WTC11 (cell line): Measurements from ENCODE around the gene INPP5A. TPM values are rescaled to one million over a fixed set of nuclear protein-coding genes. Genes with fewer than 3 reads are reported as not detected.

Experiments
- ATAC-seq: fragments of 200-7000 bp; cut with Tn5 transposase; 2 replicates; pipeline ENCODE4 v1.10.0; 2021; ENCODE audit warnings: mild to moderate bottlenecking, moderate library complexity
- CTCF ChIA-PET: fragments of 300-600 bp; sonication (Branson Sonifier 250); formaldehyde crosslinking; loops from one replicate; lab custom pipeline; 2021; ENCODE audit warnings: antibody characterized with exemption; lab: Charles Lee
- POLR2A ChIA-PET: fragments of 350-600 bp; sonication (Branson Sonifier 250); formaldehyde crosslinking; loops from one replicate; lab custom pipeline; 2021; ENCODE audit warnings: antibody characterized with exemption; lab: Charles Lee
- DNase-seq: peaks from one replicate; pipeline ENCODE4 v3.0.0; 2021; ENCODE audit warnings: low spot score
- H3K27ac Mint-ChIP-seq: 2 replicates; pipeline ENCODE4 v1.8.0; 2021; ENCODE audit warnings: mixed read lengths
- H3K27me3 Mint-ChIP-seq: 2 replicates; pipeline ENCODE4 v1.8.0; 2021; ENCODE audit warnings: low read depth, mild to moderate bottlenecking, moderate library complexity, mixed read lengths
- H3K36me3 Mint-ChIP-seq: 2 replicates; pipeline ENCODE4 v1.8.0; 2021; ENCODE audit warnings: mixed read lengths
- H3K4me1 Mint-ChIP-seq: 2 replicates; pipeline ENCODE4 v1.8.0; 2022; ENCODE audit warnings: mixed read lengths
- H3K4me3 Mint-ChIP-seq: 2 replicates; pipeline ENCODE4 v1.8.0; 2021; ENCODE audit warnings: mild to moderate bottlenecking, moderate library complexity, mixed read lengths
- H3K9me3 Mint-ChIP-seq: 2 replicates; pipeline ENCODE4 v1.8.0; 2021; ENCODE audit warnings: mixed read lengths
- AR ChIP-seq: fragments of 250-450 bp; sonication (Bioruptor Pico); IDR thresholded peaks from 2 replicates; pipeline ENCODE4 v1.9.0; 2021; ENCODE audit warnings: mild to moderate bottlenecking
- CDX4 ChIP-seq: fragments of 250-450 bp; sonication (Bioruptor Pico); IDR thresholded peaks from 2 replicates; pipeline ENCODE4 v1.9.0; 2021; ENCODE audit warnings: moderate library complexity, mild to moderate bottlenecking, inconsistent platforms, borderline replicate concordance
- ETV6 ChIP-seq: sonication (generic); formaldehyde crosslinking; IDR thresholded peaks from 2 replicates; pipeline ENCODE4 v1.8.1; 2022; ENCODE audit warnings: mild to moderate bottlenecking, missing genetic modification reagents
- FOXJ3 ChIP-seq: sonication (generic); formaldehyde crosslinking; IDR thresholded peaks from 2 replicates; pipeline ENCODE4 v1.9.0; 2021; ENCODE audit warnings: missing genetic modification reagents, mild to moderate bottlenecking, borderline replicate concordance
- FOXK1 ChIP-seq: sonication (generic); formaldehyde crosslinking; IDR thresholded peaks from 2 replicates; pipeline ENCODE4 v1.8.0; 2022; ENCODE audit warnings: mild to moderate bottlenecking, moderate library complexity, missing genetic modification reagents
- KAT7 ChIP-seq: sonication (generic); formaldehyde crosslinking; IDR thresholded peaks from 2 replicates; pipeline ENCODE4 v1.8.1; 2023; ENCODE audit warnings: missing genetic modification reagents, mild to moderate bottlenecking, borderline replicate concordance
- MAX ChIP-seq: sonication (generic); formaldehyde crosslinking; IDR thresholded peaks from 2 replicates; pipeline ENCODE4 v1.8.0; 2022; ENCODE audit warnings: mild to moderate bottlenecking, missing genetic modification reagents
- NFYB ChIP-seq: sonication (generic); formaldehyde crosslinking; conservative IDR thresholded peaks from 2 replicates; pipeline ENCODE4 v1.8.0; 2022; ENCODE audit warnings: low read depth, missing genetic modification reagents
- NR3C1 ChIP-seq: sonication (generic); formaldehyde crosslinking; conservative IDR thresholded peaks from 2 replicates; pipeline ENCODE4 v1.8.1; 2023; ENCODE audit warnings: low read depth, mild to moderate bottlenecking, missing genetic modification reagents
- SOX15 ChIP-seq: fragments of 250-450 bp; sonication (Bioruptor Pico); IDR thresholded peaks from 2 replicates; pipeline ENCODE4 v1.9.0; 2021; ENCODE audit warnings: mild to moderate bottlenecking
- ZBTB21 ChIP-seq: sonication (generic); formaldehyde crosslinking; IDR thresholded peaks from 2 replicates; pipeline ENCODE4 v1.8.1; 2023; ENCODE audit warnings: mild to moderate bottlenecking, missing genetic modification reagents, borderline replicate concordance
- ZNF219 ChIP-seq: sonication (generic); formaldehyde crosslinking; IDR thresholded peaks from 2 replicates; pipeline ENCODE4 v1.8.0; 2023; ENCODE audit warnings: missing genetic modification reagents, mild to moderate bottlenecking, borderline replicate concordance
- ZNF232 ChIP-seq: sonication (generic); formaldehyde crosslinking; IDR thresholded peaks from 2 replicates; pipeline ENCODE4 v1.8.0; 2022; ENCODE audit warnings: mild to moderate bottlenecking, missing genetic modification reagents
- ZNF532 ChIP-seq: fragments of 250-450 bp; sonication (Bioruptor Pico); IDR thresholded peaks from 2 replicates; pipeline ENCODE4 v1.9.0; 2021; ENCODE audit warnings: mild to moderate bottlenecking, borderline replicate concordance
- ZSCAN18 ChIP-seq: fragments of 250-450 bp; sonication (Bioruptor Pico); IDR thresholded peaks from 2 replicates; pipeline ENCODE4 v2.1.2; 2022; ENCODE audit warnings: mild to moderate bottlenecking, moderate library complexity
- total RNA-seq: library from RNA; stranded (reverse); gene quantifications from 3 replicates; pipeline ENCODE4 v1.2.3, GENCODE V29; 2021

Gene INPP5A
- total RNA-seq, 1 experiment from 2014 or later: 22.1 TPM

- TF ChIP-seq AR (CRISPR knock-in tag): no peak
- TF ChIP-seq SOX15 (CRISPR knock-in tag): no peak
- no peak for TF ChIP-seq KAT7 (CRISPR knock-in tag)
- TF ChIP-seq MAX (CRISPR knock-in tag): no peak
Observed at GRCh38 chr10:132829403-132829802, 291.8 kb downstream of the INPP5A start (continued).

- Mint-ChIP-seq H3K36me3 (peaks cover 10% of the 10 kb centered on the region), H3K4me1 (0 out of 2 replicates have a peak, but pooled peaks cover 2% of the 10 kb centered on the region), H3K4me3 (no peak overlapping the region), H3K9me3 (peaks cover 12% of the 10 kb centered on the region), H3K27me3 (peaks cover 6% of the 10 kb centered on the region; the same call in 1 of the 2 replicates), H3K27ac (no peak overlapping the region)
- CTCF ChIA-PET: no interaction called here
- DNase-seq (no peak), ATAC-seq (no peak)
- TF ChIP-seq FOXJ3 (CRISPR knock-in tag) (no peak), ZNF219 (CRISPR knock-in tag) (no peak), ZNF532 (CRISPR knock-in tag) (no peak), FOXK1 (CRISPR knock-in tag) (no peak), ETV6 (CRISPR knock-in tag) (no peak), CDX4 (CRISPR knock-in tag) (no peak), ZBTB21 (no peak), ZSCAN18 (no peak), ZNF232 (no peak), NFYB (no peak), NR3C1 (CRISPR knock-in tag) (no peak)
- POLR2A ChIA-PET: no interaction called here
Observed at GRCh38 chr10:132832186-132832969, 294.8 kb downstream of the INPP5A start.

Other genes starting within 250 kb of the INPP5A start
- 20.7 to 23.2 TPM (median 22.2 TPM) in 3 replicates for gene STK32C, start 229.8 kb upstream of the INPP5A start, total RNA-seq
- 4.0 to 4.6 TPM (median 4.4 TPM) in 3 replicates for gene LRRC27, start 205.6 kb upstream of the INPP5A start, total RNA-seq
- gene PWWP2B, start 140.6 kb upstream of the INPP5A start, total RNA-seq: 12.2 to 14.1 TPM (median 13.6 TPM) in 3 replicates
- 0.11 to 0.21 TPM (median 0.15 TPM) in 3 replicates for gene NKX6-2, start 248.4 kb downstream of the INPP5A start, total RNA-seq